T-helper 2 cell (primary cell): ENCODE results near the gene CEP164.

ENCODE experiments used
- DNase-seq, 5 experiments: peaks; one replicate each; pipeline versions ENCODE4 v3.0.0 to v3.0.0-alpha.2; 2012 to 2022

The CEP164 gene

DNA sequence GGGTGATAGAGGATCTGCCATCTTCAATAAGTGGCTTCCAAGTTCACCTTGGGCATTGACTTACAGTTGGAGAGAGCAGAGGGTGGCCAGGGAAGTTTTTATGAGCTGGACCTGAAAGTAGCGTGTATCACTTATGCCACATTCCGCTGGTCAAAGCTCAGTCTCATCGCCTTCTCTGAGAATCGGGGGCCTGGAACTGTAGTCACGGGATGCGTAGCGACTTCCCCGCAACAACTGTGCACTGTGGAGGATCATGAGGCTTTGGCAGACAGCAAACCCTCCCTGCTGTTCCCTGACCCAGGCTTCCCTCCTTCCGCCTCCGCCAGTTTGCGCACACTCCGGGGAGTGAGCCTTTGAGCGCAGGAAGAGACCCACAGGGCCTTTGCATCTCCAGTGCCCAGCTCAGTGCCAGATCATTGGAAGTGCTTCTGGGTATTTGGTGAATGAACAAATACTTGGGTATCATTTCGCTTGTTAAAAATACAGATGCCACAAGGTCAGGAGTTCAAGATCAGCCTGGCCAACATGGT is 95.5 kb downstream of the CEP164 start:
- no peak for DNase-seq

DNA sequence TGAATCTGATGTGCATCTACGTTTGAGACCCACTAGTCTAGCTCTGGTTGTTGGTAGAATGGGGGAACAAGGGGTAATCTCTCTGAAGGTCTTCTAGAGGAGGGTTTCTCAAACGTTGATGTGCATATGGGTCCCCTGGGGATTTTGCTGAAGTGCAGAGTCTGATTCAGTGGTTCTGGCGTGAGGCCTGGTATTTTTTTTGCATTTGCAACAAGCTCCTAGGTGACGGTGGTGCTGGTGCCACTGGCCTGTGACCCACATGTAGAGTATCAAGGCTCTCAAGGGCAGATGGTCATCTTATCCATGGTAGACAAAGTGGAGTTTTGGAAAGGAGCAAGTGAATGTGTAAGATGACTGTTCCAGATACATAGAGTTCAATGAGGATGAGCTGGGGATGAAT is 97.1 kb downstream of the CEP164 start:
- no peak for DNase-seq

DNA sequence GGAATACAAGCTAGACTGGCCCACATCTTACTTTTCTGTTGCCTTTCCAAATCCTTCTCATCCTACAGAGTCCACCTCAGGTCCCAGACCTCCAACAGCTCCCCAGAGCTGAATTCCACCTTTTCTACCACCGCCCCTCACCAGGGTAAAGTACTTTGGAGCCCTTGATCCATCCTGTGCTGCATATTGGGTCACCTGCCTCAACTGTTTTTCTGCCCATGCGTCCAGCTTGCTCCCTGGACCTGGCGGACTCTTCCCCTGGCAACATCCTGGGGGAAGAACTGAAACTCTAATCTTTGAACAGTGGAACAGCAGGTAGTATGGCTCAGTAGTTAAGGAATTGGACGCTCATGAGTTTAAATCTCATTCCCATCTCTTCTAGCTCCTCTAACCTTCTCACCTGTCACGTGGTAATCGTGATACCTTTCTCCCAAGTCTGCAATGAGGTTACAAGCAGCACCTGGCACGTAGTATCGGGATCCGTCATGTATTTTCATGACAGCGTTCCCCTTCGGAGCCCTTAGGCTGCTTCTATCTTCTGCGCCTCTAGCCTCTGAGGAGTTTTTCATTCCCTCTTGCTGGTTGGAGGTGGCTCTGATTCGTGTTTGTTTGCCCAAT is 98.1 kb downstream of the CEP164 start:
- no peak for DNase-seq

DNA sequence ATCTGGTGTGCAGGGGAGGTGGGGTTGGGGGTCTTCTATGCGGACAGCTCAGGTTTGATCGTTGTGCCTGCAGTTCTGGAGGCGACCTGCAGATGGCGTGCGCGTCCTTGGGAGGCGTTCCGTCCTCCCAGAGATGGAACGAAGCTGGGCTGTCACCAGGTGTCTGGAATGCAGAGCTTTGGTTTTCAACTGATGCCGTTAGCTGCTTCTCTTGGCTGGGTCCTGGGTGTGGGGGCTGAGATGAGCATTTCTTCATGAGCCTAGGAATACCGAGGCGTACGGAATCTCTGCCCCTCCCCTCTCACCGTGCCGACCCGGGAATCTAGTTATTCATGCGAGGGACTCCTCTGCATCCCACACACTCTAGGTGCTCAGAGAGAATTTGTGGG is 98.6 kb downstream of the CEP164 start:
- DNase-seq: peak; percentile 3 to 66 (median 49)

DNA sequence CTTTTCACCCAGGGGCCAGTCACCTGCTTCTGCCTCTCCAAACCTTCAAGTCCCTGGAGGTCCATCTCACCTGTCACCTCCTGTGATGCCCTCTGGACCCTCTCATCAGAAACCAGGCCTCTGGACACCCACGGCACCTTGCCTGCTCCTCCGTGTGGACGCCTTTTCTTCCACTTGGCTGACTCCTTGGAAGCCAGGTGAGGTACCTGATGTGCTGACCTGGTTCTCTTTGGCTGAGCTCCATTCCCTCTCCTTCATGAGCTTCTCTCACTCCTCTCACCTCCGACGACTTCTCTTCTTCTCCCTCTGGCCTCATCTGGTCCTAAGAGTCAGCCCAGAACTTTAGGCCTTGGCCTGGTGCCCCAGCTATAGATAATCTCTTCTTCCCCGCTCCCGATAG is 99.3 kb downstream of the CEP164 start:
- no peak for DNase-seq

DNA sequence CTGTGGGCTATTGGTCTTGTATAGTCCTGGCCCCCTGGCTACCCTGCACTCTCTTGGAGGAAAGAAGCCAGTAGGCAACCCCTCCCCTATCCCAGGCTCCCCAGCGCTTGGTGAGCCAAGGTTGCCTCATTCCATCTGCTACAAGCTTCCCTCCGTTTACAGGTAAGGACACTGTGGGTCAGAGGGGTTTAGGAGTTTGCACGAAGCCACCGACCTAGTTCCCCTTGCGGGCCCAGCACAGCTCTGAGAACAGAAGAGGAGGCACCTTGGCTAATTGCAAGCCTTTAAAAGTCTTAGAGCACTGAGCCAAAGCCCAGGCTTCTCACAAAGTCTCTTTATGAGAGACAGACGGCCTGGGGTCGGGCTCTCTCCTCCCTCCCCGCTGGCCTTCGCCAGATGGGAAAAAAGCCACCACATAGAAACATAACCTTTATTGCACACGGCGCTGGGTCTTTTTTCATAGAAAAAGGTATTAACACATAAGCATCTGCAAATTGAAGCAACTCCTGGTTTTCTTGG is 99.8 kb downstream of the CEP164 start:
- DNase-seq: no peak

DNA sequence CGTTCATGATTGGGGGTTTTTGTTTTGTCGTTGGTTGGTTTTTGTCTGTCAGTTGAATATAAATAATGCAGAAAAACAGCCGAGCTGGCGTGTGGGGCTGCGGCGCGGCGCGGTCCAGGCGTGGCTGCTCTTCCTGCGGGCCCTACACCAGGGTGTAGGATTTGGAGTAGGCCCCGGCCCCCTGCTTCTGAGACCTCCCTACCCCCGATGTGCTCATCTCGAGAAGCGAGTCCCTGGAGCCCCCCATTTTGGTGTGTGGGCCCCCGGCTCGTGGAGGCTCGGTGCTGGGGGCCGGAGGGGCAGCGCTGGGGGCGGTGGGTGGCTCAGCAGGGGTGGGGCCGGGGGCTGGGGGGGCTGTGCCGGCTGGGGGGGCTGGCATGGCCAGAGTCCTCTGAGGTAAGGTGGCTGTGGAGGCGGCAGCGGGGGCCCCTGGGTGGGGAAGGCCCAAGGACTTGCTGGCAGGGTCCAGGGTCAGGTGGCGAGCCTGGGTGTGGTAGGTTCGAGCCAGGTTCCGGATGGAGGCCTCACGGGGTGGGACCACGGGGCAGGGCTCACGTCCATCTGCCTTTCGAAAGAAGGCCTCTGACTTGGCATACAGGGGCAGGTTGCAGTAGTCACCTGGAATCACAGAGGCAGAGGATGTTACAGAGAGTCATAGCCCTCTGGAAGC is 100.7 kb downstream of the CEP164 start:
- no peak for DNase-seq

DNA sequence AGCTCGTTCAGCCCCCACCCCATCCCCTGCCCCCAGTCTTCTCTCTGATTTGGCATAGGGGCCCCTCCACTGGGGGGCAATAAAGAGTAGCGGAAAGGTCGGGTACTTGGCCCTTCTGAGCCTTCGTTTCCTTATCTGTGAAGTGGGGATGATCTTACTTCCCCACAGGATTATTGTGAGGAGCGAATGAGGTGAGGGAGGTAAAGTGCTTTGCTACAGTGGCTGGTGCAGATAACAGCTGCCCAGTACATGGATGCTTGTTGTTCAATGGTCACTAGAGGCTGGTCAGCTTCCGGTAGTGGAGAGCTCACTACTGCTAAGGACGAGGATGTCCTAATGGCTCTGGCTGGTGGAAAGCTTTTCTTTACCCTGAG is 101.2 kb downstream of the CEP164 start:
- DNase-seq: no peak

DNA sequence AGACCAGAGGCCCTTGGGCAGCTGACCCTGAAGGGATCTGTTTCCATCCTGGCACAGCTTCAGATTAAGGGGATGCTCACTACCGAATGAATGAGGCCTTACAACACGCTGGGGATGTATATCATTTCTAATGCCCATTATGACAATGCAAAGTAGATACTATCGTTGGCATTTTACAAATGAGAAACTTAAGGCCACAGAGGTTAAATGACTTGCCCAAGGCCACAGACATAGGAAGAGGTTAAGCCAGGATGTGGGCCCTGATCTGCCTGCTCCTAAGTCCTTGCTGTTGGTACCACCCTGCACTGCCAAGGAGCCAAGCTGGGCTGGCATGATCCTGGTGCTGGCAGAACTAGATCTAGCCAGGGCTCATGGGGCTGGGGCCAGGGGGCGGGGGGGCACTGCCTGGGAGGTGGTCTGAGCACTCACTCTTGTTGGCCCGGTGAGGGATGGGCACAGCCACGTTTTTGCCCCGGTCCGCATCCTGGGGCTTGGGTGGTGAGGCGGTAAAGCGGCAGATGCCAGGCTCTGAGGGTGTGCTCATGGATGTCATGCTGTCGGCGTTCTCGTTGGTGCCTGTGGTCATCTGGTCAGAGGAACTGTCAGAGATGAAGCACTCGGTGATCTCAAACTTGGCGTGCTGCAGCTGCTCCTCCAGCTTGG is 102.8 kb downstream of the CEP164 start:
- DNase-seq: peak in 1 of 5 experiments; percentile 73

DNA sequence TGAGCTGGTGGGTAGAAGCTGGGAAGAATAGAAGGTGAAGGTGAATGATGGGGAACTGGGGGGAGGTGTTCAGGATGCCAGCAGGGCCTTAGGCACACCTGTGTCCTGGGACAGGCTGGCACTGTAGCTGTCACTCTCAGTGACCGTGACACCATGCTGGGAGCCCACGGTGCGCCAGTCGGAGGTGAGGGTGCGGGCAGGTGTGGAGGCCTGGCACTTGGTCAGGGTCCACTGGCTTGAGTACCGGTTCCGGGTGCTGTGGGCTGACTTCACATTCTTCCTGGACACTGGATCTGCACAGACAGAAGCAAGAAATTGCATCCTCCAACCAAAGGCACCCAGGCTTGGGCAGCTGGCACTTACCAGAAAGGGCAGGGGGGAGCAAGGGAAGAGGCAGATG is 103.8 kb downstream of the CEP164 start:
- no peak for DNase-seq

DNA sequence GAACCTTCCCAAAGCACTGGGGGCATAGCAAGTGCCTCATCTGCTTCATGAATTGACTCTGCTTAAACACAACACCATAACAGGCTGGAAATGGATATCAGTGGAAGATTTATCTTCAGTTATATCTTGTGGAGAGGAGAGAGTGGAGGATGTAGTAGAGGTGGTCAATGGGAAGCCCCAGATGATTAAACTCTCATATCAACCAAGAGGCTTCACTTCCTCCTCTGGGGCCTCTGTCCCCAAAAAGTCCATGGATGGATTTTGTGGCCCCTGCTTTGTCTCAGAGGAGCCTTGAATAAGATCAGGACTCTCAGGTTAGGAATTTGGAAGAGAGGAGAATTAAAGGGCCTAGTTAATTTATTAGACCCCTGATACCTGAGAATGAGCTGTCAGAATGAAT is 106.1 kb downstream of the CEP164 start:
- no peak for DNase-seq

DNA sequence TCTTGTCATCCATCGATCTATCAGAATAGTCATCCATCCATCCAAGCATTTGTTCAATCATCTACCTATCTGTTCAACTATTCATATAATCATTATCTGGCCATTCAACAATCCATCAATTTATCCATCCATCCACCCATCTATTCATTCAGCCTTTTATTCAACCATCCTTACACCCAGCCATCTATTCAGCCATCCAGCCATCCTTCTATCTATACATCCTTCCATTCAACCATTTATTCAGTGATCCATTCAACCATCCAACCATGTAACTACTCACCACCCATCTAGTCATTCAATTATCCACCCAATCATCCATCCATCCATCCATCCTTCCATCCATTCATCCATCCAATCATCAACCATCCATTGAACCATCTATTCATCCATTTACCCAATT is 106.8 kb downstream of the CEP164 start:
- DNase-seq: no peak

DNA sequence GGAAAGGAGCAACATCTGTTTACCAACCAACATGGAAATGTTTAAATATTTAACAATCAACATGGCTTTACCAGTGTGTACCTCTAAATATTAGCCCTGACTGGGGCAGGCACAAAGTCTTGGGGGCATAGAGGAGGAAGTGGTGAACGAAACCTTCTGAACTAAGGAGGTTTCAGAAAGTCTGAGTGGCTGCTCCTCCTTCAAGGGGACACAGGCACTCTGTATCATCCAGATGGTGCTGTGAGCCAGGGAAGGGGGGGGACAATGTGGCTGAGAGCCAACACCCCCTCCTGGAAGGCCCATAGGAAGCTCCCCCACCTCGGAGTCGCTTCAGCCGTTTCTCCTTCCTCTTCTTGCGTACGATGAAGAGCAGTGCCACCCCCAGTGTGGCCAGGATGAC is 107.7 kb downstream of the CEP164 start:
- peak in 1 of 5 experiments; percentile 18 for DNase-seq

DNA sequence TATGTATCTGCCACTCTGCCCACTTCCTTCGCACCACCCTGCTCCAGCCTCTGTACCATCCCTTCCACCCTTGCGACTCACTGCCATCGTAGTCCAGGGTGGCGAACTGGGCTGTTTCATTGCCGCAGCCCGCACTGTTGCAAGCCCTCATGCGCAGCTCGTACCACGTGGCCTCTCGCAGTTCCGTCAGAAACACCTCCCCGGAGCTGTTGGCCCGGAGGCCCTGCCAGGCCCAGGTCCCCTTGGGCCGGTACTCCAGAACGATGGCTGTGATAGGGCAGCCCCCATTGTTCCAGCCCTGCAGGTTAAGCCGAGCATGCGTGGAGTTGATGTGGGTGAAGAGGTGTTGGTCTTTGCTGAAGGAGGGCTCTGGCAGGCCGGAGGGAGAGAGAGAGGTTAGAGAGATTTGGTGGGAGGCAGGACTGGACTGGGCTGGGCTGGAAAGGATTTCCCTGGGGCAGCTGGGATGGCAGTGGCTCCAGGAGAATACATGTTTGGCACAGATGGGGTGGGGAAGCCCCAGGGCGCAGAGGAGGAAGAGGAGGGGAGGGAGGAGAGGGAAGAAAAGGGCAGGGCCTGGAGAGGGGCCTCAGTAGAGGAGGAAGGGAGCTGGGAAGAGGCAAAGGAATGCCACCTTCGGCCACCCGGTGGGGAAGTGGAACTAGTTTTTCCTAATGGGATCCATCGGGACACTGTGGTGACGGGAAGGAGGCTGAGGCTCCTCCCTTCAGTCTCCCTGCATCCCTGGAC is 109.6 kb downstream of the CEP164 start:
- DNase-seq: no peak

DNA sequence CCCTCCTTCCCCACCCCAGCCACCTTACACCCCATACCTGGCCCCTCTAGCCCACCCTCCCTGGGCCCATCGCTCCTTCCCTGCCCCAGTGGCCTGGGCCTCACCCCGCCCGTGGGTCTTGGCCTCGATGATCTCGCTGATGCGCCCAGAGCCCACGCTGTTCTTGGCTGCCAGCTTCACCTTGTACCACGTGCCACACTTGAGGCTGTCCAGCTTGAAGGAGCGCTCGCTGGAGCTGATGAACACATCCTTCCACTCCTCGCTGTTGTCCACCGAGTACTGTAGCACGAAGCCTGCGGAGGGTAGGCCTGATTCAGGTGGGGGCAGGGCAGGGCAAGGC is 110.1 kb downstream of the CEP164 start:
- no peak for DNase-seq

DNA sequence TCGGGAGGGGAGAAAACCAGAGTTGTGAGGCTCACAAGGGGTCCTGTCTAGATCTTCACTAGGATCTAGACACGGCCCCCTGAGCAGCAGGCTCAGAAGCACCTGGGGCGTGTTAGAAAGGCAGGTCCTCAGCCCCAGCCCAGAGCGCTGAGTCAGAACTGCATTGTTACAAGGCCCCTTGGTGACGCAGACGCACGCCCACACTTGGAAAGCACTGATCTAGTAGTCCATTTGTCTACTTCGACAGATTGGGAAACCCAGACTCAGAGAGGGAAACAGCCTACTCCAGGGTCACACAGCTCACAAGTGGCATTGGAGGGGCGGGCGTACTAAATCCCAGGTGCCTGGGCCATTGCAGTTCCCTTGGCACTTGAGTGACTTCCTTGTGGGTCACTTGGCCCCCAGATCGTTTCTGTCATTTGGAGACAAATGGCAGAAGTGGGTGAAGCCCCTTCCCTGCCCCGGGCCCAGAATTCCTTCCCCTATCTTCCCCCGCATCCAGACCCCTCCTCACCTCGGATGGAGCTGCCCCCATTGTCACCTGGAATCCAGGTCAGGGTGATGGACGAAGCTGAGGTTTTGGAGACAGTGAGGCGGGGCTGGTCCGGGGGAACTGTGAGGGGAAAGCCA is 110.8 kb downstream of the CEP164 start:
- DNase-seq: peak in 2 of 5 experiments; percentile 41 to 51

DNA sequence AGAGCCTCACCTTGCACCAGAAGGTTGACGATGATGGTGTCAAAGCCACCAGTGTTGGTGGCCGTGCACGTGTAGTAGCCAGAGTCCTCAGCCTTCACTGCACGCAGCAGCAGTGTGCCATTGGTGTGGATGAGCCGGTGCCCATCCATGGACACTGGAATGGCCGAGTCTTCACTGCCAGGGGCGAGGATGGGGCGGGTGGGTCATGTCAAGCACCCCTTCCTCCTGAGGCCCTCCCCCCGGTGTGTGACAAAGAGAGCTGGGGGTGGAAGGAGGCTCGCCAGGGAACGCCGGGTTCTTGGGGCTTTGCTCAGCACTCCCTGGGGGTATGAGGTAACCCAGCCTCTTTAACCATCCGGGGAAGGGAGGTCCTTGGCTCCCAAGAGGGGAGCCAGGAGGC is 111.6 kb downstream of the CEP164 start:
- no peak for DNase-seq

DNA sequence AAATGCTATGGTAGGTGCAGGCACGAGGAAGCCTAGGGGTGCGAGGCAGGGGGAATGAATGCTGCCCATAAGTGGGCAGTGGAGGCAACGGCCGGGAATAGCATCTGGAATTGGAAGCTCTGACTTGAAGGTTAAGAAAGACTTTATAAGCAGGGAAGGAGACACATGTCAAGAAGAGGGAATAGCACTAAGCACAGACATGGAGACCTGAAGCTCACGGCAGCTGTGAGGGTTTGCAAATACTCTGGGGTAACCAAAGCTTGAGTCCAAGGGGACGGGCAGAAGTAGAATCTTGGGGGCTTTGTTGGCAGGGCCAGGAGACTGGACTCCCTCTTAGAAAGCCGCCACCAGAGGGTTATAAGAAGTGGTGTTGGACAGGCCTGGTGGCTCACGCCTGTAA is 112.6 kb downstream of the CEP164 start:
- DNase-seq: no peak

DNA sequence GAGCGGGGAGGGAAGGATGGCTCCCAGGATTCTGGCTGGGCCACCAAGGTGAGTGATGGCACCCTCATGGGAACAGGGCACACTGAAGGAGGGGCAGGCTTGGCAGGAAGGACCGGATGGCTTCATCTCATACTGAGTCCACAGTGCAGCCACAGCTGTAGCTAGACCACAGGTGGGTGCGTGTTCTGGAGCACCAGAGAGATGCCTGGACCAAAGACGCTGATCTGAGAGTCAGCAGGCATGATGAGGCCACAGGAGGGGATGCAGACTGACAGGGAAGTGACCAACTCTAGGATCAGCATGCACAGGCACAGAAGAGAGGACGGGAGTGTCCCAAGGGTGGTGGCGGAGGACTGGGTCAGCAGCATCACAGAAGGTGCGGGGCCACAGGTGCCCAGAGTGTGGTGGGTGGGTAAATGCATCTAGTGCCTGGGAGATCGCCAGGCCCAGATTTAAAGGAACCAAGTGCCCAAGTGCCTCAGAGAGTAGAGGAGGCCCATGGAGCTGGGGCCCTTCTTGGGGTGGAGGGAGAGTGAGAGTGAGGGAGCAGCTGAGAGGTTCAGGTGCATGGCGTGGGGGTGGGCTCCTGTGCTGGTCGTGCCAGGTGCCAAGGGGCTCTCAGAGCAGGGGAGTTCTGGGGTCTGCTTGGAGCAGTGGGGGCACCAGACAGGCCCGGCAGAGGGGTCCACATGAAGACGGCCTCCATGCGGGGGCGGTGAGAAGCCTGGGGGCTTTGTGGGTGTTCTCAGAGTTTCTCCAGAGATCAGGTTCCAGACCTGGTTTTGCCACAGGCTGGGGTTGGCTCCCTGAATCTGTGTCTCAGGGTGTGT is 113.7 kb downstream of the CEP164 start:
- DNase-seq: no peak

DNA sequence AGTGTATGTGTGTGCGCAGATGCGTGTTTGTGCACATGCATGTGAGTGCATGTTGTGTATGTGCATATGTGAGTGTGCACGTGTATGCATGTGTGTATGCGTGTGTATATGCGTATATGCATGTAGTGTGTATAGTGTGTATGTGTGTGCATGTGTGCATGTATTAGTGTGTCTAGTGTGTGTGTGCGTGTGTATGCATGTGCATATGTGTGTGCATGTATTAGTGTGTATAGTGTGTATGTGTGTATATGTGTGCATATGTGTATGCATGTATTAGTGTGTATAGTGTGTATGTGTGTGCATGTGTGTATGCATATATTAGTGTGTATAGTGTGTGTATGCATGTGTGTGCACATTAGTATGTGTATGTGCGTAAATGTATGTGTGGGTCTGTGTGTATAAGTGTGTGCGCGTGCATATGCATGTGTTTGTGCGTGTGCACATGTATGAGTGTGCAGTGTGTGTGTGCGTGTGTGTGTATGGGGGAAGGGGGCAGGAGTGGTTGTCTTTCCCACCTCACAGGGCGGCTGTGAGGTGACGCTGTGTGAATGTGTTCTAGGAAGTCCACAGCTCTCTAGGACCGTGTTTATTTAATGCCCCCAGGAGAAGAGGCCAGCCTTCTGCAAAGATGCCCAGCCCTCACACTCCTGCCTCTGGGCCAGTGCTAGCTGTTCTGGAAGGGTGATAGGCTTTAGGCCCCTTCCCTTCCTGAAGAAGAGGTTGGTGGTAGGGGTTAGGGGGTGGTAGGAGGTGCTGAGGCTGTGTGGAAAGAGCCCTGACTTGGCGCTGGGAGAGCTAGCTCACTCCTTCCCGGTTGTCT is 114.6 kb downstream of the CEP164 start:
- DNase-seq: no peak

DNA sequence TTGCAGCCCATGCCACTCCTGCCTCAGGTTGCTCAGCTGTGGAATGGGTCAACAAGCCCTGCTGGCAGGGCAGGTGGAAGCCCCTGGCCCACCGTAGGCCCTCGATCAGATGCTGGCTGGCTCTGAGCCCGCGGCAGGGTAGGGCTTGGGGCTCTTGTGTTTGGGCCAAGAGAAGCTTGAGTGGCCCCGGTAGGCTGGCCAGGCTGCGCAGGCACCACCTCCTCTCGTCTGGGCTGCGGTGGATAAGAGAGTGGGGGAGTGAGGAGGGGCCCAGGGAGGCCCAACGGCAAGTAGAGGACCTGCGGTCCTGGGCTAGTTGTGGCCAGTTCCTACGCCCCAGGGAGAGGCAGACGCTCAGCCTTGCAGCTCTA is 115.2 kb downstream of the CEP164 start:
- no peak for DNase-seq
